Ecto neural progenitor cell (in vitro differentiated cells): ENCODE data around the gene B4GAT1.
A peak's percentile ranks its signal among the peaks of the same experiment; 100 is the strongest.
"Not testable (repeated sequence)": the region's sequence is repeated elsewhere in the genome, so short reads cannot be mapped to it uniquely, and the experiment has no call there.

ENCODE experiments used
- DNase-seq: peaks from one replicate; pipeline ENCODE4 v3.0.0-alpha.2; 2018; ENCODE audit warnings: low spot score

The B4GAT1 gene

GRCh38 chr11:66322732-66323427 is 24.5 kb downstream of the B4GAT1 start:
- peak; percentile 54 for DNase-seq

GRCh38 chr11:66321606-66322005 is 25.8 kb downstream of the B4GAT1 start:
- no peak for DNase-seq

- DNase-seq: not testable (repeated sequence)
These were observed 26.7 kb downstream of the B4GAT1 start for GRCh38 chr11:66320748-66321147.

- DNase-seq: not testable (repeated sequence)
These were observed 27.1 kb downstream of the B4GAT1 start for GRCh38 chr11:66320289-66320688.

GRCh38 chr11:66318600-66318970 is 28.8 kb downstream of the B4GAT1 start:
- no peak for DNase-seq

- DNase-seq: no peak
These were observed 29.5 kb downstream of the B4GAT1 start for GRCh38 chr11:66317723-66318599.

- no peak for DNase-seq
These were observed 30.1 kb downstream of the B4GAT1 start for GRCh38 chr11:66317322-66317722.

- no peak for DNase-seq
These were observed 30.6 kb downstream of the B4GAT1 start, which contains the start of gene CD248 for GRCh38 chr11:66316849-66317251. CD248 (minus strand) TSS chr11:66317044; CDS start chr11:66317027, 17 bp downstream.

GRCh38 chr11:66315921-66316811 is 31.3 kb downstream of the B4GAT1 start:
- no peak for DNase-seq

- no peak for DNase-seq
These were observed 31.9 kb downstream of the B4GAT1 start for GRCh38 chr11:66315498-66315885.

- no peak for DNase-seq
These were observed 32.6 kb downstream of the B4GAT1 start for GRCh38 chr11:66314561-66315497.

GRCh38 chr11:66314186-66314501 is 33.3 kb downstream of the B4GAT1 start:
- no peak for DNase-seq

GRCh38 chr11:66313321-66314185 is 33.9 kb downstream of the B4GAT1 start:
- DNase-seq: no peak

- peak; percentile 100 for DNase-seq
These were observed 34.7 kb downstream of the B4GAT1 start for GRCh38 chr11:66312549-66313320.

GRCh38 chr11:66311965-66312548 is 35.4 kb downstream of the B4GAT1 start:
- DNase-seq: peak; percentile 92

- no peak for DNase-seq
These were observed 35.9 kb downstream of the B4GAT1 start for GRCh38 chr11:66311470-66311964.

GRCh38 chr11:66310803-66311440 is 36.5 kb downstream of the B4GAT1 start:
- peak; percentile 43 for DNase-seq

GRCh38 chr11:66310324-66310723 is 37.1 kb downstream of the B4GAT1 start:
- DNase-seq: no peak
